Osteoblast (primary cell): ENCODE results near the gene GJA8. TPM values are rescaled to one million over a fixed set of nuclear protein-coding genes. Genes with fewer than 3 reads are reported as not detected.
"Not testable (repeated sequence)": the region's sequence is repeated elsewhere in the genome, so short reads cannot be mapped to it uniquely, and the experiment has no call there.

Source experiments
- DNase-seq: peaks from one replicate; pipeline ENCODE4 v3.0.0; 2011; ENCODE audit warnings: low spot score, mixed read lengths; ENCODE audit not compliant: insufficient read length; ENCODE audit errors: missing footprints
- H2AFZ ChIP-seq: 2 replicates; pipeline ENCODE4 v1.6.0; 2011; ENCODE audit warnings: mild to moderate bottlenecking, low read length
- H3K27ac ChIP-seq: 2 replicates; pipeline ENCODE4 v1.5.1; 2011; ENCODE audit warnings: mild to moderate bottlenecking, low read depth, low read length, moderate library complexity
- H3K27me3 ChIP-seq: 2 replicates; pipeline ENCODE4 v1.6.0; 2012; ENCODE audit warnings: mild to moderate bottlenecking, control low read depth, inconsistent platforms, low read length, moderate library complexity; ENCODE audit not compliant: insufficient read depth
- H3K36me3 ChIP-seq: 2 replicates; pipeline ENCODE4 v1.5.1; 2011; ENCODE audit warnings: mild to moderate bottlenecking, low read length, control low read depth, moderate library complexity; ENCODE audit not compliant: insufficient read depth
- H3K4me1 ChIP-seq: 2 replicates; pipeline ENCODE4 v1.5.1; 2011; ENCODE audit warnings: mild to moderate bottlenecking, low read length, control low read depth, moderate library complexity; ENCODE audit not compliant: insufficient read depth
- H3K4me2 ChIP-seq: 2 replicates; pipeline ENCODE4 v1.6.0; 2011; ENCODE audit warnings: mild to moderate bottlenecking, low read length; ENCODE audit not compliant: insufficient read depth
- H3K4me3 ChIP-seq: fragments of 200-600 bp; sonication (generic); 3 replicates; pipeline ENCODE4 v1.5.1; 2012; ENCODE audit warnings: mild to moderate bottlenecking, low read length, inconsistent platforms; ENCODE audit not compliant: insufficient read depth
- H3K79me2 ChIP-seq: 2 replicates; pipeline ENCODE4 v1.6.0; 2012; ENCODE audit warnings: mild to moderate bottlenecking, low read length, control low read depth, inconsistent platforms; ENCODE audit not compliant: insufficient read depth
- H3K9me3 ChIP-seq: 2 replicates; pipeline ENCODE4 v1.5.1; 2011; ENCODE audit warnings: low read depth, low read length, control low read depth
- H4K20me1 ChIP-seq: 2 replicates; pipeline ENCODE4 v1.6.0; 2012; ENCODE audit warnings: mild to moderate bottlenecking, low read length, control low read depth; ENCODE audit not compliant: insufficient read depth
- total RNA-seq: library from RNA; depleted of rRNA; stranded (reverse); fragments of >200 nt; gene quantifications from 2 replicates; pipeline ENCODE4 v1.2.3, GENCODE V29; 2012
- TF ChIP-seq, protein P1 (sequence below): IDR thresholded peaks from 2 replicates; pipeline ENCODE4 v1.5.1; 2011; ENCODE audit warnings: mild to moderate bottlenecking, low read depth, low read length, moderate library complexity; ENCODE audit errors: extremely low read depth

The GJA8 gene
- total RNA-seq, result not detected in 2 replicates

DNA sequence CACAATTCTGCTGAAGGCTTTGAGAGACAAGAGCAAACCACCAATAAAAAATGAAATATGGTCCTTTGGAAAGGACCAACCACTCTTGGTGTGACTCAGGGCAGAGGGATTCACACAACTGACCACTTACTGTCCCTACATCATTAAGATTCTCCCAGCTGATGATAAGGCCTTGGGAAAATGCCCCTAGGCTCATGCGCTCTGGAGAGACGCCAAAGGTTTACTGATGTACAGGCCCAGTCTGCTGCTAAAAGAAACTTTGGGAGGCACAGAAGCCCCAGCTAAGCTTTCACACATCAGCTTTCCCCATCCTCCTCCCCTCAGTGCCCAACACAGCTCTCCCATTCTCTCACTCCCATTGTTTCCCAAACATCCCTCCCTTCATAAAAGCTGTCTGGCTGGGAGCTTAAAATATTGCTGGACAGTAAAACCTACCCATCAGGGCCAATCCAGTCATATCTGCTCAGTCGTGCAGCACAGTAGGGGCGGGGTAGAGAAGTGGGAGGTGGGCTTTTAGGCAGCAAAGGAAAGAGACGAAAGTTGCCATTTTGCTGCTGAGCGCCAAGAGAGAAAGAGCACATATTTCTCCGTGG, at the start of gene GJA8:
TSS of gene GJA8 (plus strand) at position 543 of the 593 bp plus-strand sequence. CDS start 5,161 bp downstream, outside the sequence.
- Histone ChIP-seq H3K36me3 (no peaks in the 10 kb centered on the region), H3K4me1 (no peaks in the 10 kb centered on the region), H3K27ac (no peak within 1 kb of the TSS), H3K4me2 (no peak within 1 kb of the TSS), H3K27me3 (peaks cover 9% of the 10 kb centered on the region), H3K79me2 (no peaks in the 10 kb centered on the region), H2AFZ (no peak within 1 kb of the TSS), H3K4me3 (no peak within 1 kb of the TSS), H3K9me3 (no peaks in the 10 kb centered on the region), H4K20me1 (no peaks in the 10 kb centered on the region)
- no peak for DNase-seq
- TF ChIP-seq, protein P1, sequence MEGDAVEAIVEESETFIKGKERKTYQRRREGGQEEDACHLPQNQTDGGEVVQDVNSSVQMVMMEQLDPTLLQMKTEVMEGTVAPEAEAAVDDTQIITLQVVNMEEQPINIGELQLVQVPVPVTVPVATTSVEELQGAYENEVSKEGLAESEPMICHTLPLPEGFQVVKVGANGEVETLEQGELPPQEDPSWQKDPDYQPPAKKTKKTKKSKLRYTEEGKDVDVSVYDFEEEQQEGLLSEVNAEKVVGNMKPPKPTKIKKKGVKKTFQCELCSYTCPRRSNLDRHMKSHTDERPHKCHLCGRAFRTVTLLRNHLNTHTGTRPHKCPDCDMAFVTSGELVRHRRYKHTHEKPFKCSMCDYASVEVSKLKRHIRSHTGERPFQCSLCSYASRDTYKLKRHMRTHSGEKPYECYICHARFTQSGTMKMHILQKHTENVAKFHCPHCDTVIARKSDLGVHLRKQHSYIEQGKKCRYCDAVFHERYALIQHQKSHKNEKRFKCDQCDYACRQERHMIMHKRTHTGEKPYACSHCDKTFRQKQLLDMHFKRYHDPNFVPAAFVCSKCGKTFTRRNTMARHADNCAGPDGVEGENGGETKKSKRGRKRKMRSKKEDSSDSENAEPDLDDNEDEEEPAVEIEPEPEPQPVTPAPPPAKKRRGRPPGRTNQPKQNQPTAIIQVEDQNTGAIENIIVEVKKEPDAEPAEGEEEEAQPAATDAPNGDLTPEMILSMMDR, result no peak

DNA sequence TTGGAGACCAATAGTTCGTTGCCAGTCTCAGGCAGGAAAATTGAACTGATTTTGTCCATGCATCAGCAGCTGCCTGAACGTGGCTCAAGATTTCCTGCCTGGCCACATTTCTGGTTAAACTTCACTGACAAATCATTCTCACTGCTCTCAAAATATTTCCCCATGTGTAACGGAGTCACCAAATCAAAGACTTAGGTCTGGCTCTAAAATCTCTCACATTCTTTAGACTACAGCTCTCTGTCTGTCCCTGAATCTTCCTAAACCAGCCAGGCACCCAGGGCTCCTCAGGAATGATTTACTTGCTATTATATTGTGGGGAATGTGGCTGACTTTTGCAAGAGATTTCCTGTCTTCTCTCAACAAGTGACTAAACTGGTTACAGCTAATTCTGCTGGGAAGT, 49.2 kb upstream of the GJA8 start:
- no peak overlapping the region for H3K4me2 ChIP-seq

DNA sequence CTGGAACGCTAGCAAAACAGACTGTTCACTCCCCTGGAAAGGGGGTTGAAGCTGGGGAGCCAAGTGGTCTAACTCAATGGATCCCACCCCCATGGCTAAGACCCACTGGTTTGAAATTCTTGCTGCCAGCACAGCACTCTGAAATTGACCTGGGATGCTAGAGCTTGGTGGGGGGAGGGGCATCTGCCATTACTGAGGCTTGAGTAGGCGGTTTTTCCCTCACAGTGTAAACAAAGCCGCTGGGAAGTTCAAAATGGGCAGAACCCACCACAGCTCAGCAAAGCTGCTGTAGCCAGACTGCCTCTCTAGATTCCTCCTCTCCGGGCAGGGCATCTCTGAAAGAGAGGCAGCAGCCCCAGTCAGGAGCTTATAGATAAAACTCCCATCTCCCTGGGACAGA, 47.6 kb upstream of the GJA8 start:
- H3K36me3 ChIP-seq, DNase-seq, H3K4me2 ChIP-seq, H3K79me2 ChIP-seq, H2AFZ ChIP-seq, H4K20me1 ChIP-seq, H3K4me1 ChIP-seq, H3K4me3 ChIP-seq, H3K27me3 ChIP-seq, H3K27ac ChIP-seq, H3K9me3 ChIP-seq: not testable (repeated sequence)

More for the DNA sequence above, 49.2 kb upstream of the GJA8 start:
- Histone ChIP-seq H4K20me1 (no peaks in the 10 kb centered on the region), H3K27ac (no peak overlapping the region), H3K4me3 (no peak overlapping the region), H3K27me3 (no peaks in the 10 kb centered on the region), H3K9me3 (no peaks in the 10 kb centered on the region), H3K4me1 (no peaks in the 10 kb centered on the region), H3K36me3 (no peaks in the 10 kb centered on the region), H2AFZ (no peak overlapping the region), H3K79me2 (no peaks in the 10 kb centered on the region)
- TF ChIP-seq, protein P1, result no peak
- DNase-seq, result no peak

DNA sequence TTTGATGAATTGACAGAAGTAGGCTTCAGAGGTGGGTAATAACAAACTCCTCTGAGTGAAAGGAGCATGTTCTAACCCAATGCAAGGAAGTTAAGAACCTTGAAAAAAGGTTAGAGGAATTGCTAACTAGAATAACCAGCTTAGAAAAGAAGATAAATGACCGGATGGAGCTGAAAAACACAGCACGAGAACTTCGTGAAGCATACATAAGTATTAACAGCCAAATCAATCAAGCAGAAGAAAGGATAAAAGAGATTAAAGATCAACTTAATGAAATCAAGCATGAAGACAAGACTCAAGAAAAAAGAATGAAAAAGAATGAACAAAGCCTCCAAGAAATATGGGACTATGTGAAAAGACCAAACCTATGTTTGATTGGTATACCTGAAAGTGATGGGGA, 46.6 kb upstream of the GJA8 start:
- H3K36me3 ChIP-seq, H3K27me3 ChIP-seq, DNase-seq, H3K4me3 ChIP-seq, H3K4me1 ChIP-seq, H3K4me2 ChIP-seq, H2AFZ ChIP-seq, H3K9me3 ChIP-seq, H4K20me1 ChIP-seq, H3K79me2 ChIP-seq, H3K27ac ChIP-seq: not testable (repeated sequence)

DNA sequence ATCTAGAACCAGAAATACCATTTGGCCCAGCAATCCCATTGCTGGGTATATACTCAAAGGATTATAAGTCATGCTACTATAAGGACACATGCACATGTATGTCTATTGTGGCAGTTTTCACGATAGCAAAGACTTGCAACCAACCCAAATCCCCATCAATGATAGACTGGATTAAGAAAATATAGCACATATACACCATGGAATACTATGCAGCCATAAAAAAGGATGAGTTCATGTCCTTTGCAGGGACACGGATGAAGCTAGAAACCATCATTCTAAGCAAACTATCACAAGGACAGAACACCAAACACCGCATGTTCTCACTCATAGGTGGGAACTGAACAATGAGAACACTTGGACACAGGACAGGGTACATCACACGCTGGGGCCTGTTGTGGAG, 35.4 kb upstream of the GJA8 start:
- not testable (repeated sequence) for DNase-seq, H4K20me1 ChIP-seq, H3K27ac ChIP-seq, H3K4me3 ChIP-seq, H3K36me3 ChIP-seq, H3K9me3 ChIP-seq, H3K27me3 ChIP-seq, H3K4me2 ChIP-seq, H3K79me2 ChIP-seq, H3K4me1 ChIP-seq, H2AFZ ChIP-seq
